GM23338 (cell line): ENCODE measurements around the gene KRT31. TPM values are rescaled to one million over a fixed set of nuclear protein-coding genes. Genes with fewer than 3 reads are reported as not detected.
"Not testable (repeated sequence)": the region's sequence is repeated elsewhere in the genome, so short reads cannot be mapped to it uniquely, and the experiment has no call there.

Experiments used
- ATAC-seq: fragments of 200-7000 bp; cut with Tn5 transposase; 3 replicates; pipeline ENCODE4 v1.9.1; 2020
- DNase-seq: peaks from one replicate; pipeline ENCODE4 v3.0.0-alpha.2; 2015; ENCODE audit warnings: low spot score
- H2AFZ ChIP-seq: fragments of 200-600 bp; sonication (generic); 2 replicates; pipeline ENCODE4 v1.8.0; 2016; ENCODE audit warnings: antibody characterized with exemption, mild to moderate bottlenecking, moderate library complexity
- H3F3A ChIP-seq: fragments of 200-600 bp; sonication (generic); replicated peaks from 2 replicates; pipeline ENCODE4 v1.8.0; 2017; ENCODE audit warnings: antibody characterized with exemption, mixed run types, low read depth
- H3K27ac ChIP-seq: fragments of 200-600 bp; sonication (generic); 2 replicates; pipeline ENCODE4 v1.6.1; 2016; ENCODE audit warnings: low read depth
- H3K27me3 ChIP-seq: fragments of 200-600 bp; sonication (generic); 2 replicates; pipeline ENCODE4 v1.8.0; 2016; ENCODE audit warnings: mild to moderate bottlenecking, mixed run types, moderate library complexity; ENCODE audit not compliant: insufficient read depth
- H3K36me3 ChIP-seq: fragments of 200-600 bp; sonication (generic); 2 replicates; pipeline ENCODE4 v1.8.0; 2016; ENCODE audit warnings: mild to moderate bottlenecking; ENCODE audit not compliant: insufficient read depth
- H3K4me1 ChIP-seq: fragments of 200-600 bp; sonication (generic); 2 replicates; pipeline ENCODE4 v1.8.0; 2016; ENCODE audit warnings: mild to moderate bottlenecking, moderate library complexity; ENCODE audit not compliant: insufficient read depth
- H3K4me2 ChIP-seq: fragments of 200-600 bp; sonication (generic); 2 replicates; pipeline ENCODE4 v1.7.1; 2017; ENCODE audit warnings: mixed run types
- H3K4me3 ChIP-seq: fragments of 200-600 bp; sonication (generic); 2 replicates; pipeline ENCODE4 v1.6.1; 2016; ENCODE audit warnings: mixed run types
- H3K79me2 ChIP-seq: fragments of 200-600 bp; sonication (generic); replicated peaks from 2 replicates; pipeline ENCODE4 v1.8.0; 2017; ENCODE audit warnings: mild to moderate bottlenecking; ENCODE audit not compliant: insufficient read depth
- H3K9me2 ChIP-seq: fragments of 200-600 bp; sonication (generic); 2 replicates; pipeline ENCODE4 v1.8.0; 2017; ENCODE audit not compliant: insufficient read depth
- H4K20me1 ChIP-seq: fragments of 200-600 bp; sonication (generic); replicated peaks from 2 replicates; pipeline ENCODE4 v1.8.0; 2017; ENCODE audit warnings: mild to moderate bottlenecking; ENCODE audit not compliant: insufficient read depth
- H3K27ac Mint-ChIP-seq: 2 replicates; pipeline ENCODE4 v1.8.0; 2020; ENCODE audit warnings: inconsistent platforms, mild to moderate bottlenecking, moderate library complexity, mixed read lengths
- H3K27me3 Mint-ChIP-seq: 3 replicates; pipeline ENCODE4 v1.8.0; 2022; ENCODE audit warnings: low read depth, mild to moderate bottlenecking, moderate library complexity, mixed read lengths, inconsistent platforms; ENCODE audit not compliant: insufficient read depth, poor library complexity
- H3K36me3 Mint-ChIP-seq: 3 replicates; pipeline ENCODE4 v1.8.0; 2021; ENCODE audit warnings: low read depth, mild to moderate bottlenecking, inconsistent platforms, moderate library complexity, mixed read lengths
- H3K4me1 Mint-ChIP-seq: 3 replicates; pipeline ENCODE4 v1.8.0; 2020; ENCODE audit warnings: mild to moderate bottlenecking, inconsistent platforms, mixed read lengths
- H3K4me3 Mint-ChIP-seq: 3 replicates; pipeline ENCODE4 v1.8.0; 2021; ENCODE audit warnings: moderate library complexity, mild to moderate bottlenecking, inconsistent platforms, mixed read lengths
- H3K9me3 Mint-ChIP-seq: 3 replicates; pipeline ENCODE4 v1.8.0; 2020; ENCODE audit warnings: moderate library complexity, mild to moderate bottlenecking, inconsistent platforms, mixed read lengths
- ETS1 ChIP-seq: IDR thresholded peaks from 2 replicates; pipeline ENCODE4 v1.6.1; 2016; ENCODE audit warnings: antibody characterized with exemption
- JUNB ChIP-seq: IDR thresholded peaks from one replicate; pipeline ENCODE4 v1.6.1; 2016; ENCODE audit warnings: antibody characterized with exemption; ENCODE audit not compliant: unreplicated experiment
- NANOG ChIP-seq: IDR thresholded peaks from 2 replicates; pipeline ENCODE4 v1.6.1; 2016; ENCODE audit warnings: antibody characterized with exemption, borderline replicate concordance
- STAT1 ChIP-seq: IDR thresholded peaks from one replicate; pipeline ENCODE4 v1.6.1; 2016; ENCODE audit warnings: antibody characterized with exemption; ENCODE audit not compliant: unreplicated experiment
- ZNF331 ChIP-seq: fragments of 250-450 bp; sonication (Bioruptor Pico); IDR thresholded peaks from 2 replicates; pipeline ENCODE4 v1.5.0; 2020; ENCODE audit warnings: low read depth, mild to moderate bottlenecking, moderate library complexity
- polyA plus RNA-seq: library from polyadenylated mRNA; unstranded; fragments of >200 nt; fragmentation: Nextera tagmentation; extraction: Ambion mirVana; gene quantifications from 2 replicates; pipeline ENCODE4 v1.2.1, GENCODE V29; 2016
- total RNA-seq: library from RNA; depleted of rRNA; stranded (reverse); fragments of >200 nt; shearing (Covaris generic); gene quantifications from 2 replicates; pipeline ENCODE4 v1.2.3, GENCODE V29; 2014

Gene KRT31
- total and polyA plus RNA-seq, 2 experiments from 2014 or later: not detected

GRCh38 chr17:41434005-41434404 is 36.6 kb upstream of the KRT31 start:
- no peaks in the 10 kb centered on the region for H3K36me3 Mint-ChIP-seq
- H3K4me1 Mint-ChIP-seq: no peaks in the 10 kb centered on the region
- DNase-seq (no peak), ATAC-seq (no peak)
- H3K27ac ChIP-seq: no peak overlapping the region
- H3K27me3 ChIP-seq: no peaks in the 10 kb centered on the region
- no peak overlapping the region for H2AFZ ChIP-seq
- no peaks in the 10 kb centered on the region; the same call in 1 of the 2 replicates for H3K36me3 ChIP-seq
- no peaks in the 10 kb centered on the region for H3K9me3 Mint-ChIP-seq
- H3K9me2 ChIP-seq: no peaks in the 10 kb centered on the region
- H3K4me3 ChIP-seq: no peak overlapping the region
- no peak overlapping the region for H3K4me2 ChIP-seq
- no peaks in the 10 kb centered on the region for H4K20me1 ChIP-seq
- no peaks in the 10 kb centered on the region for H3K79me2 ChIP-seq
- H3K27me3 Mint-ChIP-seq: peaks cover 3% of the 10 kb centered on the region
- H3K4me3 Mint-ChIP-seq: no peak overlapping the region
- H3K27ac Mint-ChIP-seq: no peak overlapping the region
- TF ChIP-seq ETS1 (no peak), ZNF331 (CRISPR knock-in tag) (no peak), JUNB (no peak)
- peaks cover under 1% of the 10 kb centered on the region; the same call in 1 of the 2 replicates for H3K4me1 ChIP-seq
- no peaks in the 10 kb centered on the region for H3F3A ChIP-seq

GRCh38 chr17:41433586-41433985 is 36.2 kb upstream of the KRT31 start:
- TF ChIP-seq NANOG (no peak), STAT1 (no peak)
- no peaks in the 10 kb centered on the region for H3K27me3 ChIP-seq
- peaks cover 4% of the 10 kb centered on the region; the same call in 1 of the 2 replicates for H3K4me1 ChIP-seq
- H3K79me2 ChIP-seq: no peaks in the 10 kb centered on the region
- no peak overlapping the region for H2AFZ ChIP-seq
- H3K36me3 ChIP-seq: no peaks in the 10 kb centered on the region; the same call in 1 of the 2 replicates
- Mint-ChIP-seq H3K27ac (no peak overlapping the region), H3K4me1 (peaks cover 4% of the 10 kb centered on the region; the same call in 2 of the 3 replicates), H3K4me3 (no peak overlapping the region), H3K9me3 (no peaks in the 10 kb centered on the region), H3K27me3 (peaks cover 3% of the 10 kb centered on the region), H3K36me3 (no peaks in the 10 kb centered on the region)
- H3K4me3 ChIP-seq: no peak overlapping the region
- ATAC-seq (no peak), DNase-seq (no peak)
- no peaks in the 10 kb centered on the region for H3K9me2 ChIP-seq
- no peak overlapping the region for H3K27ac ChIP-seq
- H3F3A ChIP-seq: no peaks in the 10 kb centered on the region
- H3K4me2 ChIP-seq: no peak overlapping the region
- no peaks in the 10 kb centered on the region for H4K20me1 ChIP-seq

- H4K20me1 ChIP-seq, H3K4me1 Mint-ChIP-seq, H3K4me2 ChIP-seq, H2AFZ ChIP-seq, DNase-seq, H3K79me2 ChIP-seq, H3K27me3 Mint-ChIP-seq, ATAC-seq, H3K4me3 Mint-ChIP-seq, H3K9me2 ChIP-seq, H3K27ac ChIP-seq, H3K36me3 Mint-ChIP-seq, H3K9me3 Mint-ChIP-seq, H3K27ac Mint-ChIP-seq, H3K36me3 ChIP-seq, H3F3A ChIP-seq, H3K27me3 ChIP-seq, H3K4me1 ChIP-seq, H3K4me3 ChIP-seq: not testable (repeated sequence)
Measured at GRCh38 chr17:41430376-41430775, 33.0 kb upstream of the KRT31 start.
